COR-L47 (cell line): Measurements from ENCODE around the gene TRRAP.

Source experiments
- DNase-seq: peaks from one replicate; lab custom pipeline; 2025; lab: John Stamatoyannopoulos, UW

TRRAP gene

DNA sequence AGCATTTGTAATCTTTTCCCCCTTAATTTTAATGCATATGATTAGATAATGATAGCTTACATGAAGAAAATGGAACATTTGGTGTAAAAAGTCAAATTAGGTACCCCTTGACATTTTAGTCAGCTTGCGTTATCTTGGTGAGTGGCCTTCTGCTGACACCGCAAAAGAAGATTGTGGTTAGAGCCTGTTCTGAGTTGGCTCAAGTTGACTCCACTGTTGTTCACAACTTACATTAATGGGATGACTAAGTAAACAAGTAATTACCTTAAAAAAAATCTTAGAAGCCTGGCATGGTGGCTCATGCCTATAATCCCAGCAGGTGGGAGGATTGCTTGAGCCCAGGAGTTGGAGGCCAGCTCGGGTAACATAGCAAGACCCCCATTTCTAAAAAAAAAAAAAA, 24.2 kb downstream of the TRRAP start:
- no peak for DNase-seq

DNA sequence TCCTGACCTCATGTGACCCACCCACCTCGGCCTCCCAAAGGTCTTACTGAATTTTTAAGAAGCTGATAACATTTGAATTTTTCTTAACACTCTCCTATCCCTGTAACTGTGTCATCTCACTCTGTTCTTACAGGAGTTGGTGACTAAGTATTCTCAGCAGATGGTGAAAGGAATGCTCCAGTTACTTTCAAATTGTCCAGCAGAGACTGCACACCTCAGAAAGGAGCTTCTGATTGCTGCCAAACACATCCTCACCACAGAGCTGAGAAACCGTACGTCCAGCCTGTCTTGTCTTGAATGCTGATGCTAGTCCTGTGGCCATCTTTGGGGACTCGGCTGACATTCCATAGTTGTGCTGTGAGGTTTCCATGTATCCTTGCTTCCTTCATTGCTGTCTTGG, 24.9 kb downstream of the TRRAP start:
- DNase-seq, result no peak

DNA sequence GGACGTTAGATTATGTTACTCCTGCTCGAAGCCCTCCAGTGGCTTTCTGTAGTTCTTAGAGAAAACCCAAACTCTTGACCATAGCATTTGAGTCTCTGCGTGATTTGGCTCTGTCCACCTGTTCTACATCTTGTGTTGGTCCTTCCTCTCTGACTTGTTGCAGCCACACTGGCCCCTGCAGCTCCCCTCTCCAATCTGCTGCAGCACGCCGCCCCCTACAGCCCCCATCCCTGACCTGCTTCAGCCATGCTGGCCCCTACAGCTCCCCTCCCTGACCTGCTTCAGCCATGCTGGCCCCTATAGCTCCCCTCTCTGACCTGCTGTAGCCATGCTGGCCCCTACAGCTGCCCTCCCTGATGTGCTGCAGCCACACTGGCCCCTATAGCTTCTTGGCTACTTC, 29.2 kb downstream of the TRRAP start:
- no peak for DNase-seq

DNA sequence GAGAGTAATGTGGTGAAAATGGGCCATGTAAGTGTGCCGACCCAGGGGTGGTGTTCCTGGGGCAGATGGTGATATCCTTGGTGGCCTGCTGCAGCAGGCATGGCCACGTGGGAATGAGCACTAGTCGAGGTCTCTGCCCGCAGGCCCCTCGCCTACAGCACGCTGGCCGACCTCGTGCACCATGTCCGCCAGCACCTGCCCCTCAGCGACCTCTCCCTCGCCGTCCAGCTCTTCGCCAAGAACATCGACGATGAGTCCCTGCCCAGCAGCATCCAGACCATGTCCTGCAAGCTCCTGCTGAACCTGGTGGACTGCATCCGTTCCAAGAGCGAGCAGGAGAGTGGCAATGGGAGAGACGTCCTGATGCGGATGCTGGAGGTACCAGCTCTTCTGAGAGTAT, 30.3 kb downstream of the TRRAP start:
- no peak for DNase-seq

DNA sequence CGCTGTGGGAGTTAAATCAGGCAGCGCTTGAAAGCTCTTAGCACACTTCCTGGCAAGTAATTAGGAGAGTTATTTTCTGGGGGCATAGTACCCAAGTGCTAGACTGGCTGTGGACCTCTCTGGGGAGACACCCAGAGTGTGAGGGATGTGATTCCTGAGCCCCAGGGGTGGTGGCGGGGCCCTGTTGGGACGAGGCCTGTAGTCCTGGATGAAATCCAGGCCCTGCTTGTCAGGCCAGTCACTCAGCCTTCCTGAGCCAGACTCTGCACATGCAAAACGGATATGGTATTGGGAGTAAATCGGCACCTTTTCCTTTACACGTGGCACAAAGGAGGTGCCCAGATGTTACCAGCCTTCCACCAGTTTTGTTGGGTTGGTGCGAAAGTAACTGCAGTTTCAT, 31.2 kb downstream of the TRRAP start:
- no peak for DNase-seq

DNA sequence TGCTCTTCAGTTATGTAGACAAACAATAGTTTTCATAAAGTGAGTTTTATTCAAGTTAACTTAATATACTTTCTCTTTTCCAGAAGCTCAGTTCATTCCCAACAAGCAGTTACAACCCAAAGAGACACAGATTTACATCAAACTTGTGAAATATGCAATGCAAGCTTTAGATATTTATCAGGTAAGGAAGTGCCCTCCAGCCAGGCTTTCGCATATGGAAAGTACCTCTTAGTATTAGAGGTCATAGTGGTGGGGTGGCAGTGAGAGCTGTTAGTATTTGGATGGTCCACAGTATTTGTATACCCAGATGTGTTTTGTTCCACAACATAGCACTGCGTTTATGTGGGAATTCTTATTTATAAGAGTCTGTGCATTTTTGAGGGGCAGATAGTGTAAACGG, 32.1 kb downstream of the TRRAP start:
- no peak for DNase-seq

DNA sequence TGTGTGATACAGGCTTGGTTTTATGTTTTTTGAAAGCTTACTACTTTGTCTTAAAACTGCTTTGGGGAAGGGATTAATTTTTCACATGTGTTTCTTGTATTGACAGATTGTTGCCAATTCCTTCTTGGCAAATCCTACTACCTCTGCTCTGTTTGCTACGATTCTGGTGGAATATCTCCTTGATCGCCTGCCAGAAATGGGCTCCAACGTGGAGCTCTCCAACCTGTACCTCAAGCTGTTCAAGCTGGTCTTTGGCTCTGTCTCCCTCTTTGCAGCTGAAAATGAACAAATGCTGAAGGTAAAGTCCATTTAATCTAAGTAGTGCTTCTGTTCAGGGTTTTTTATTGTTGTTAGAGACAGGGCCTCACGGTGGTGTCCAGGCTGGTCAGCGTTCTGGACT, 33.6 kb downstream of the TRRAP start:
- DNase-seq, result no peak

DNA sequence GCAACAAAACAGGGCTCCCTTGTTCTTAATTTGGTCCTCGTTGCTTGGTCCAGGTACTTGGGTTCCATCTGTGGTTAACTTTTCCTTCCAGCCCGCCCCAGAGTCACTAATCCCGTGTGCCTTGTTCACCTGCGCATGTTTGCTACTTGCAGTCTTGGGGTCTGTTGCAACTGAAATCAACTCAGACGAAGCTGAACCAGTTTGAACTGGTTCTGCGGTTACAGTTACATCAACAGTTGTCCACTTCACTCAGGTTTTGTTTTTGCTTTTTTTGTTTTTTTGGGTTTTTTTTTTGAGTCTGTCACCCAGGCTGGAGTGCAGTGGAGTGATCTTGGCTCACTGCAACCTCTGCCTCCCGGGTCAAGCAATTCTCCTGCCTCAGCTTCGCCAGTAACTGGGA, 34.7 kb downstream of the TRRAP start:
- no peak for DNase-seq

DNA sequence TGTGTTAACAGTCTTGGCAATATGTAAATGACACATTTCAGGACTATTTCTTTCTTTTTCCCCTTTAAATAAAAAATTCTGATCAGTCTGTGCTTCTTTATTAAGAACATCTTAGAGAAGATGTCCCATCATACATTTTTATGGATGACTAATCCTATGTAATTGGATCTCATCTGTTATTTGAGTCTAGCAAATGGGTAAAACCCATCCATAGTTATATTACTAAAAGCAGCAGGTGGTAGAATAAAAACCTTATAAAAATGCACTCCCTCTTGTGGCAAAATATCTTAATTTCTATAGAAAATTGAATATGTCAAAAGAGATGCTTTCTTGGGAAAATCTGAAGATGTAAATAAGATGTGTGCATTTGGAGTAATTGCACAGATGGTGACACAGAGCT, 35.3 kb downstream of the TRRAP start:
- no peak for DNase-seq

DNA sequence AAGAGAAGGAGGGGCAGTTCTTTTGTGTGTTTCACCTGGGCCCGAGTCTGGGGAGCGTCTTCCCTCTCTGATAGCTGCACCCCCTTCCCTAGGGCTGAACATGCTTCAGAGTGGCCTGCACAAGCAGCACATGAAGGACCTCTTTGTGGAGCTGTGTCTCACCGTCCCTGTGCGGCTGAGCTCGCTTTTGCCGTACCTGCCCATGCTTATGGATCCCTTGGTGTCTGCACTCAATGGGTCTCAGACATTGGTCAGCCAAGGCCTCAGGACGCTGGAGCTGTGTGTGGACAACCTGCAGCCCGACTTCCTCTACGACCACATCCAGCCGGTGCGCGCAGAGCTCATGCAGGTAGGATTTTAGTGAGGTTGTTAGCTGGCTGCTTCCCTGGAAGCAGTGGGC, 39.0 kb downstream of the TRRAP start:
- DNase-seq, result no peak

DNA sequence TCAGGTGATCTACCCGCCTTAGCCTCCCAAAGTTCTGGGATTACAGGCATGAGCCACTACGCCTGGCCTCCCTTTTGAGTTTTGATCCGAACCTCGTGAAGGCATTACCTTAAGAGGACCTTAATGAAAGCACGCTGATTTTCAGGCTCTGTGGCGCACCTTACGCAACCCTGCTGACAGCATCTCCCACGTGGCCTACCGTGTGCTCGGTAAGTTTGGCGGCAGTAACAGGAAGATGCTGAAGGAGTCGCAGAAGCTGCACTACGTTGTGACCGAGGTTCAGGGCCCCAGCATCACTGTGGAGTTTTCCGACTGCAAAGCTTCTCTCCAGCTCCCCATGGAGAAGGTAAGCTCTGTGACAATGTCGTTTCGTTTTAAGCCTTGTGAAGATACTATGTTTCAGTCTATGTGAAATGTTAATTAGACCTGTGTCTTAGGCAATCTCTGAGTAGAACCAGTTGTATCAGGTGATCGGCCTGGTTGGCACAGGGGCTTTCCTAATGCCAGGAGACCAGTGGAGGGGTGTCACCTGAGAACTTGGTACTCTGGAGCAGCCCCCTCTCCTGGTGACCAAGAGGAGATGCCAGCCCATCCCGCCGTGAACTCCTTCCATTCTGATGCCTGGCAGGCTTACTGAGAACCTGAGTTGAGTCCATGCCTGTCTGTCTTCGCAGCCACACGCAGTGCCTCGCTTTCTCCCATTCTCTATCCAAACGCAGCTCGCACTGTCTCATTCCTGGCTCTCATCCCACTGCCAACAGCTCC, 43.5 kb downstream of the TRRAP start:
- no peak for DNase-seq

DNA sequence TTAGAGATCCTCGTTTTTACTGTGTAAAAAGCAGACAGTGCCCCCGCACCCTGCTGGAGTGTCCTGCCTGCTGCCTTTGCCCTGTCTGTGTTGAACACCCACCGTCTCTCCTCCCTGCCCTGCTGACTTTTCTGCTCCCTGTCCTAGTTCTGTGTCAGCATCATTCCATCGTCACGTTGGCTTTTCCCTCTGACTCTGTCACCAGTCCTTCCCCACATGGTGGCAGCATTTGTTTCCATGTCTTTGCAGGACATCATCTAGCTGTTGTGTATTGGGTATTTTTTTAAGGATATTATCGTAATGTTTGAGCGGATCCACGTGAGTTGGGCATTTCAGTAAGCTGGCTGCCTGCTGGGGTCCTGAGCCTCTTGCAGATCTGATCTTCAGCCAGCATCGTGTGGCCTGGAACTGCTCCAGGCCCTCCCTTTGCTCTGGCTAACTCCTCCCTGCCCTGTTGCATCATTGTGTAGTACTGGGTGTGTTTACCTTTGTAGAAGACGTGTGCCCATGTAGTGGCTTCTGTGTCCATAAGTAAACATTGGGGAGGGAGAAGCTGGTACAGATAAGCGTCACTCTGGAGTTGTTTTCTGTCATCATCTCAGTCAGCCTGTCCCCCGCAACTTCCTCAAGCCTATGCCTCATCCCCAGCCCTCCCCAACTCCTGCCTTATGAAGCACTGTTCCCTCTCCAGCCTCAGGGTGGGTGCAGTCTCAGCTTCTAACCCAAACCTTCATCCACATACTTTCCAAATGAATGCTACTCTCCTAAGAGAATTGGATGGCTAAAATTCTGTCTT, 44.3 kb downstream of the TRRAP start:
- no peak for DNase-seq

DNA sequence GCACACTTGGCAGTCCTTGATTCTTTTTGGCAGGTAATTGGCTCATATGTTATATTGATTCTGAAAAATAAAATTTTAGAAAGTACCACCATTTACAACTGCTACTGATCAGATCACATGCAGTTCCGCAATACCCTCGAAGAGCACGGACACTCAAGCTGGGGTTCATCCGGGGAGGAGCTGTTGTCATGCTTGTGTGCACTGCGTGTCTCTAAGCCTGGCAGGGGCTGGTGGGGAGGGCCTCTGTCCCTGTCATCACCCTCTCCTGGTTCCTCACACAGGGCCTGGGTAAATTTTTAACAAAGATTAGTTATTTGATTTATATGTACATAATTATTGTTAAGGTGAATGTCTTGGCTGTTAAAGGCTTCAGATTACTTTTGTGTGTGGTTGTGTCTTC, 45.2 kb downstream of the TRRAP start:
- DNase-seq, result no peak

DNA sequence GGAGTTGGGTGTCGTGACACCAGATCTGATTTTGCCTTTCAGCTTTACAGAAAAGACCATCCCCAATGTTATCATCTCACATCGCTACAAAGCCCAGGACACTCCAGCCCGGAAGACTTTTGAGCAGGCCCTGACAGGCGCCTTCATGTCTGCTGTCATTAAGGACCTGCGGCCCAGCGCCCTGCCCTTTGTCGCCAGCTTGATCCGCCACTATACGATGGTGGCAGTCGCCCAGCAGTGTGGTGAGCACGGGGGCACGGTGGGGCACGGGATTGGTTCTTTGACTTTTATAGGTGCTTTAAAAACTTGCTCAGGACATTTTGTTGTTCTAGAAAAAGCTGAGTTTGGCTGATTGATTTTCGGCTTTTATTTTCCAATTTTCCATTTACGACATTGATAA, 48.8 kb downstream of the TRRAP start:
- no peak for DNase-seq

DNA sequence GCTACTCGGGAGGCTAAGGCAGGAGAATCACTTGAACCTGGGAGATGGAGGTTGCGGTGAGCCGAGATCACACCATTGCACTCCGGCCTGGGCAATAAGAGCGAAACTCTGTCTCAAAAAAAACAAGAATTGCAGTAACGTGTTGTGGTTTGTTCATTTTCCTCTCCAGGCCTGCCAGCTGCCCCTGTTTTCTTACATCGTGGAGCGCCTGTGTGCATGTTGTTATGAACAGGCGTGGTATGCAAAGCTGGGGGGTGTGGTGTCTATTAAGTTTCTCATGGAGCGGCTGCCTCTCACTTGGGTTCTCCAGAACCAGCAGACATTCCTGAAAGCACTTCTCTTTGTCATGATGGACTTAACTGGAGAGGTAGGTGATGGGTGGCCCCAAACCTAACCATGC, 52.1 kb downstream of the TRRAP start:
- no peak for DNase-seq

DNA sequence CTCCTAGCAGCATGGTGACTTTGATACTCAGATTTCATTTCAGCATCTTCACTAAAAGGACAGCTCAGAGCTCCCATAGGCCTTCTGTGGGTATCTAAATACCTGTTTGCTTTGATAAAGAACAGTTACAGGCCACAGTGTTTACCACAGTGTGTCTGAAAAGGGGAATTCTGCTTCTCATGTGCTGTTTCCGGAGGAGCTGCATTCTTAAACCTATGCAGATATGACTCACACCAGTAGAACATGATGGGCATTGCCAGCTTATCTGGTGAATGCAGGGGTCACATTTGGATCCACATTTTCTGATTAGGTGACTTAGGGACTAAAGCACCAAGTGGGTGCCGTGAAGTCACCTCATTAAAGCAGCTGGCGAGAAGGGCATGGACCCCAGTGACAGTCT, 52.6 kb downstream of the TRRAP start:
- DNase-seq, result no peak

DNA sequence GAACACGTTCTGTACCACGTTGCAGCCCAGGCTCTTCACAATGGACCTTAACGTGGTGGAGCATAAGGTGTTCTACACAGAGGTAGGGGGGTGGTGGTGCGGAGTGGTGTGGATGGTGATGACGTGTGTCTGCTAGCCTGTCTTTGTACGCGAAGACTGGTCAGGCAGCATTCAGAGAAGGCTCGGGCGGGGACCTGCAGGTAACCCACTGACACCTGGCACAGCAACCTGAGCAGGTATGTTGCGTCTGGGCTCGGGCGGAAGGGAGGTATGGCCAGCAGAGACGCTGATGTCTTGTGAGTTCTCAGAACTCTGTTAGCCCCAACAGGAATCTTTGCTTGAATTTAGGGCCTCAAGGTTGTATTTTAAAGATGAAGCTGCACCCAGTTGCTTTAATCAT, 55.0 kb downstream of the TRRAP start:
- no peak for DNase-seq

DNA sequence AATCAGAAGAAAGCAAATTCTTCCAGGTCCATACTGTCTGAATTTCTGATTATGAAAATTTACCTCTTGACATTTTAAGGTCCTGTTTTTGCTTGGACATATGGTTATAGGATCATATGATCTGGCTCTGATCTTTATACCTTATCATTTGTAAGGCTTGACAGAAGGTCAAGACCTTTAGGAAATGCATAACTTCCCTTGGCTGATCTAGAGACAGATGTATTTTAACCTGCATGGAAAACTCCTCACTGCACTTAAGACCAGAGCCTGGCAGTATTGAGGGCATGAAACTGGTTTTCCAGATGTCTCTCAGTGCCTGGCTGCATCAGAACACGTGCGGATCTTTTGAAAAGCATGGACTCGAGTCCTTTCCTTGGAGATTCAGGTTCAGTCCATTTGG, 55.9 kb downstream of the TRRAP start:
- no peak for DNase-seq

DNA sequence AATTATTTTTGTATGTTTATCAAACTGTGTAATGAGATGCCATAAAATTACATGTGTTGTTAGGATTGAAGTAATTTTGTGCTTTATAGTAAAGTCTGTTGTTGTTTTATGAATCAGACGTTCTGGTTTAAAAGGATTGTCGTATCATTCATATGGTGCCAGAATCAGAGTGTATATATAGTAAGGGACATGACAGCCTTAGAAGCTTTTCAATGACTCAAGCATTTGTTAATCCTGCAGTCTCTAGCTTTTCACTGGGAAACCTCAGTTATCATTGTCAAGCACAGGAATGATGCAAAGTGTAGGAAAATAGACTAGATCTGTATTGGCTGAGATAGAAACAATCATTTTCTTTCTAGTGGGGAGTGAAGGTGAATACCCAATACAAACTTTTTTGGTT, 57.5 kb downstream of the TRRAP start:
- no peak for DNase-seq

DNA sequence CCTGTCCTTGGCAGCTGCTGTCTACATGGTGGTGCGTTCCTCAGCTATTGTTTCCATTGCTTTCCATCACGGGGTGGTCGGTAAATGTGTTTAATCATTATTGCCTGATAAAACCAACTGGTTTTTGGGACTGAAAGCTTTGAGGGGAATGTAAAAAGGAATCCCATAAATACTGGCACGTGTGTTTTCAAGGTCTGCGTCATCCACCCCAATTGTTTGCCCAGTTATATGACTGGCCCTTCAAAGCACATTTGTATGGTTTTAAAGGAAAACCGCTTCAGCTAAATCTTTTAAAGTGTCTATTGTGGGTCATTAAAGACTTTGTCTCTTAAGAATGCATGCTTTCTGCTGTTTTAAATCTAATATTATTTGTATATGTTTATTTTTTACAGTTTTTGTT, 65.0 kb downstream of the TRRAP start:
- no peak for DNase-seq

DNA sequence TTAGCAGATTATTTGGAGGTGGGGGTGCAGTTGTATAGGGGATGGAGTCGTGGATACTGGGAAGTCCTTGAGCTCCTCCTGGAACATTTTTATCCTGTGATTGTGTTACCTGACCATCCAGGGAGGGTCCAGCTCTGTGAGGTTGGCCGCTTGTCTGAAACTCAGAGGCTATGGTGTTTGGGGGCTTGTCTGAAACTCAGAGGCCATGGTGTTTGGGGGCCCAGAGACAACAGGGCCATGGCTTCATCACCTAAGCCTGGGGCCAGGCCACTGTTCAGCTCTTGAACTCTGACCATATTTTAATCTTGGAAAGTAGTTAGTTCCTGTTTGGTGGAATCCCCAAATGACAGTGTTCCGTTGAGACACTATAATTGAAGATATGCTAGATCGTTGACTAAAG, 66.1 kb downstream of the TRRAP start:
- DNase-seq, result no peak

DNA sequence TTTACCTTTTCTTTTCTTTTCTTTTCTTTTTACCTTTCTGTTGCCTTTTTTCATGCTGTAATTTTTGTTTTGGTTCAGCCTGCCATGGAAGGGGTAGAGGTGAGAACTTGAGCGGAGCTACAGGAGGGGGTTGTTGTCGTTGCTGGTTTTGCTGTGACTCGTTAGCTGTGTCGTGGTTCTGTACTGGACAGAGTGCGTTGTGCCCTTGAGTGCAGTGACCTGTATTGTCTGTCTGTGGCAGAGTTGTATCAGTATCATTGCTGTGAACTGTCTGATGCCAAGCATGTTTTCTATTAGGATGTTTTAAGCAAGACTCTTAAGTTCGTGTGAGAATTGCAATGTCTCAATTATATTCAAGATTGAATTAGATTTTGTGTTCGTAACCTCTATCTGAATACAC, 67.5 kb downstream of the TRRAP start:
- no peak for DNase-seq

DNA sequence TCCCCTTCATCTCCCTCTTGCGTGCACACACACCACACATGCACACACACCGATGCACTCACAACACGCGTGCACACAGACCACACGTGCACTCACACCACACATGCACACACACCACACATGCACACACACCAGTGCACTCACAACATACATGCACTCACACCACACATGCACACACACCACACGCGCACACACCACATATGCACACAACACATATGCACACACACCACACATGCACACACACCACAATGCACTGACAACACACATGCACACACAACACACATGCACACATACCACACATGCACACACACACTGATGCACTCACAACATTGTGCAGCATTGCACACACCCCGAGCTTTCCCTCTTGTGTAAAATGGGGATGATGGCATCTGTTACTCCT, 68.1 kb downstream of the TRRAP start:
- no peak for DNase-seq
